Osteoblast (primary cell): ENCODE data around the gene WNK3. TPM values are rescaled to one million over a fixed set of nuclear protein-coding genes. Genes with fewer than 3 reads are reported as not detected.

Experiments used
- DNase-seq: peaks from one replicate; pipeline ENCODE4 v3.0.0; 2011; ENCODE audit warnings: low spot score, mixed read lengths; ENCODE audit not compliant: insufficient read length; ENCODE audit errors: missing footprints
- H2AFZ ChIP-seq: 2 replicates; pipeline ENCODE4 v1.6.0; 2011; ENCODE audit warnings: mild to moderate bottlenecking, low read length
- H3K27ac ChIP-seq: 2 replicates; pipeline ENCODE4 v1.5.1; 2011; ENCODE audit warnings: mild to moderate bottlenecking, low read depth, low read length, moderate library complexity
- H3K27me3 ChIP-seq: 2 replicates; pipeline ENCODE4 v1.6.0; 2012; ENCODE audit warnings: mild to moderate bottlenecking, control low read depth, inconsistent platforms, low read length, moderate library complexity; ENCODE audit not compliant: insufficient read depth
- H3K36me3 ChIP-seq: 2 replicates; pipeline ENCODE4 v1.5.1; 2011; ENCODE audit warnings: mild to moderate bottlenecking, low read length, control low read depth, moderate library complexity; ENCODE audit not compliant: insufficient read depth
- H3K4me1 ChIP-seq: 2 replicates; pipeline ENCODE4 v1.5.1; 2011; ENCODE audit warnings: mild to moderate bottlenecking, low read length, control low read depth, moderate library complexity; ENCODE audit not compliant: insufficient read depth
- H3K4me2 ChIP-seq: 2 replicates; pipeline ENCODE4 v1.6.0; 2011; ENCODE audit warnings: mild to moderate bottlenecking, low read length; ENCODE audit not compliant: insufficient read depth
- H3K4me3 ChIP-seq: fragments of 200-600 bp; sonication (generic); 3 replicates; pipeline ENCODE4 v1.5.1; 2012; ENCODE audit warnings: mild to moderate bottlenecking, low read length, inconsistent platforms; ENCODE audit not compliant: insufficient read depth
- H3K79me2 ChIP-seq: 2 replicates; pipeline ENCODE4 v1.6.0; 2012; ENCODE audit warnings: mild to moderate bottlenecking, low read length, control low read depth, inconsistent platforms; ENCODE audit not compliant: insufficient read depth
- H3K9me3 ChIP-seq: 2 replicates; pipeline ENCODE4 v1.5.1; 2011; ENCODE audit warnings: low read depth, low read length, control low read depth
- H4K20me1 ChIP-seq: 2 replicates; pipeline ENCODE4 v1.6.0; 2012; ENCODE audit warnings: mild to moderate bottlenecking, low read length, control low read depth; ENCODE audit not compliant: insufficient read depth
- CTCF ChIP-seq: IDR thresholded peaks from 2 replicates; pipeline ENCODE4 v1.5.1; 2011; ENCODE audit warnings: mild to moderate bottlenecking, low read depth, low read length, moderate library complexity; ENCODE audit errors: extremely low read depth
- total RNA-seq: library from RNA; depleted of rRNA; stranded (reverse); fragments of >200 nt; gene quantifications from 2 replicates; pipeline ENCODE4 v1.2.3, GENCODE V29; 2012

The WNK3 gene
- total RNA-seq, 1 donor, result 1.1 TPM

DNA sequence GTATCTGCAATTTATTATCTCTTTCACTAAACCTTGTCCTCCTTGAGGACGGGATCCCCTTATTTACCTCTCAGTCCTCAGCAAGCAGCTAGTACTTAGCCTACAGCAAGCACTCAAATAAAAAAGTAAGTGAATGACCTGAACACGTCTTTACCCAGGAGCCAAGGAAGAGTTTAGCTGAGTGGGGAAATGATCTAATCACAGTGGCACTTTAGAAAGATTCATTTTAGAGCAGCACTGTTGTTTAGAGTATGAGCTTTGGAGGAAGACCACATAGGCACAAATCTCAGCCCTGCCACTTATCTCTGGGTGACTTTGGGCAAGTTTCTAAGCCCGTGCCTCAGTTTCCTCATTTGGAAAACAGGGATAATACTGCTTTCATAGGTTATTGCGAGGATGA, 177.4 kb downstream of the WNK3 start:
- Histone ChIP-seq H3K27ac (peak overlapping the region; percentile 25), H4K20me1 (peaks cover 6% of the 10 kb centered on the region), H3K4me2 (peak overlapping the region; percentile 90), H3K4me3 (peak overlapping the region; percentile 76), H3K36me3 (peaks cover 3% of the 10 kb centered on the region), H3K79me2 (peaks cover 58% of the 10 kb centered on the region), H3K27me3 (no peaks in the 10 kb centered on the region), H2AFZ (no peak overlapping the region), H3K9me3 (no peaks in the 10 kb centered on the region), H3K4me1 (peaks cover 6% of the 10 kb centered on the region)
- no peak for TF ChIP-seq CTCF
- no peak for DNase-seq

DNA sequence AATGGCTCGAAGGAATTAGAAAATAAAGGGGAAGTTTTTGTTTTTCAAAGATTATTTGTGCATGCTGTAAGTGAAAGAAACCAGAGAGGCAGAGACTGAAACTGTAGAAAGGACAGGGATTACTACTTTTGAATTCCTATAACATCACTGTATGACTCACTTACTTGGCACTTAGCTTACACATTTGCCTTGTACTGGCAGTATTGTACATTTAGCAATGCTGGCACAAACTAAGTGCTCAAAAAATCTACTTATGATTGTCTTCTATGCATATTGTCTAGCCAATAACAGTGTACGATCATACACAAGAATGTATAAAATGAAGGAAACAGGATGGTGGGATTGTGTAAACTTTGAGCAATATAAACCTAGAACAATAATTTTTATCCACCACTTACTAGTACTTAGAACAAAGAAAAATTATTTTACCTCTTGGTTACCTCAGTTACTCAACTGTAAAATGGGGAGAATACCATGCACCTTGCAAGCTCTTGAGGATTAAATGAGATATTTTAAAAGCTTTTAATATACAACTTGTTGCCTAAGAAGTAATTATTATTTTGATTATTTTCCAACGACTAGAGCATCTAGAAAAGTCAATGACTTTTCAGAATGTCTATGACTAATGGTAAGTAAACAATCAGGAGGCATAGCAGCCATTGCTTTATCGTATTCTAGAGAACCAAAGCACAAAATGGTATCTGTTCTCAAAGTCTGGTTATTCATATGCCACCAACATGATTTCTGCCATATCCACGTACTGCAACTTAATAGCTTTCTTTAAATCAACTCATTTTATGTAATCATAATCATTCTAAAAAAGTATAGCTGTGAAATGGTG, 179.5 kb downstream of the WNK3 start:
- Histone ChIP-seq H3K27me3 (no peaks in the 10 kb centered on the region), H3K9me3 (no peaks in the 10 kb centered on the region), H3K4me2 (peak overlapping the region; percentile 65), H3K79me2 (peaks cover 75% of the 10 kb centered on the region), H2AFZ (no peak overlapping the region), H3K4me1 (peaks cover 6% of the 10 kb centered on the region), H3K27ac (no peak overlapping the region), H4K20me1 (peaks cover 6% of the 10 kb centered on the region), H3K36me3 (peaks cover 8% of the 10 kb centered on the region), H3K4me3 (peak overlapping the region; percentile 20)
- no peak for DNase-seq
- no peak for TF ChIP-seq CTCF

- no peaks in the 10 kb centered on the region for H3K9me3 ChIP-seq
- peaks cover 6% of the 10 kb centered on the region for H4K20me1 ChIP-seq
- no peak overlapping the region for H3K4me3 ChIP-seq
- peak overlapping the region; percentile 65 for H3K4me2 ChIP-seq
- peaks cover 8% of the 10 kb centered on the region for H3K36me3 ChIP-seq
- no peak for DNase-seq
- H3K27ac ChIP-seq, result no peak overlapping the region
- peaks cover 74% of the 10 kb centered on the region for H3K79me2 ChIP-seq
- H2AFZ ChIP-seq, result no peak overlapping the region
- peaks cover 6% of the 10 kb centered on the region for H3K4me1 ChIP-seq
- no peaks in the 10 kb centered on the region for H3K27me3 ChIP-seq
- no peak for TF ChIP-seq CTCF
Measured at GRCh38 chrX:54177306-54177705, 180.5 kb downstream of the WNK3 start.

GRCh38 chrX:54173791-54174190, 184.1 kb downstream of the WNK3 start:
- no peaks in the 10 kb centered on the region for H3K27me3 ChIP-seq
- peaks cover 8% of the 10 kb centered on the region for H3K36me3 ChIP-seq
- H3K4me1 ChIP-seq, result peaks cover 4% of the 10 kb centered on the region
- no peak overlapping the region for H3K4me3 ChIP-seq
- DNase-seq, result no peak
- H3K27ac ChIP-seq, result no peak overlapping the region
- H3K9me3 ChIP-seq, result no peaks in the 10 kb centered on the region
- peaks cover 44% of the 10 kb centered on the region for H3K79me2 ChIP-seq
- no peak overlapping the region for H3K4me2 ChIP-seq
- TF ChIP-seq CTCF, result no peak
- no peak overlapping the region for H2AFZ ChIP-seq
- no peaks in the 10 kb centered on the region for H4K20me1 ChIP-seq
